ENCODE data around the gene ANKFN1. TPM values are rescaled to one million over a fixed set of nuclear protein-coding genes. Genes with fewer than 3 reads are reported as not detected.

Gene ANKFN1
- total RNA-seq, 2 donors from 2014 or later = 0.52 to 0.58 TPM

- TF ChIP-seq CTCF (IDR thresholded peaks at IDR 0.05) = no peak
- Histone ChIP-seq H3K4me3 (no peak overlapping the region), H3K4me1 (no peaks in the 10 kb centered on the region), H3K9me3 (no peaks in the 10 kb centered on the region), H3K9ac (ENCODE audit: low read depth in 2 of 2, low read length in 2 of 2) (no peak overlapping the region), H3K27me3 (no peaks in the 10 kb centered on the region), H3K36me3 (no peaks in the 10 kb centered on the region), H3K27ac (no peak overlapping the region)
- intact Hi-C loops (cut with DNase I) = no loop called here
- DNase-seq = no peak
Observed at GRCh38 chr17:56141046-56141839, 12.0 kb upstream of the ANKFN1 start.

DNA sequence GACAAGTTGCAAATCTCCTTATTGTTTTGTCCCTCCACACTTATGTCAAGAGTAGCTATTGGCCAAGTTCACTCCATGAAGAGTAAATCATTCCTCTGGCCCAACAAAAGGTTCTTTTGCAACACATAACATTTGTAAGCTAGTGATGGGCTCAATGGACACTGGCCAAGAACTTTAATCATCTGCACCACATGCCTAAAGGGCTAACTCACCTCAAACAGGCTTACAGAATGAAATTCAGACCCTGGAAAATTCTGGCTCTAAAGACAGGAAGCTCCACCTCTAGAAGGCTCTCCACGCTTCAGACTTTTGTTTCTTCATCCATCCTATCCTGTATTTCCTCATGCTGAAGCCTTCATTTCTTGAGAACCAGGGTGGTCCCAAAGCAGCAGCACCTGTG lies 10.9 kb upstream of the ANKFN1 start:
- H3K27me3 ChIP-seq = no peaks in the 10 kb centered on the region
- intact Hi-C loops (cut with DNase I) = no loop called here
- no peaks in the 10 kb centered on the region for H3K36me3 ChIP-seq
- no peak overlapping the region for H3K4me3 ChIP-seq
- DNase-seq = no peak
- no peaks in the 10 kb centered on the region for H3K9me3 ChIP-seq
- H3K9ac ChIP-seq (ENCODE audit: low read depth in 2 of 2, low read length in 2 of 2) = no peak overlapping the region
- no peaks in the 10 kb centered on the region for H3K4me1 ChIP-seq
- H3K27ac ChIP-seq = no peak overlapping the region
- no peak for TF ChIP-seq CTCF (IDR thresholded peaks at IDR 0.05)

DNA sequence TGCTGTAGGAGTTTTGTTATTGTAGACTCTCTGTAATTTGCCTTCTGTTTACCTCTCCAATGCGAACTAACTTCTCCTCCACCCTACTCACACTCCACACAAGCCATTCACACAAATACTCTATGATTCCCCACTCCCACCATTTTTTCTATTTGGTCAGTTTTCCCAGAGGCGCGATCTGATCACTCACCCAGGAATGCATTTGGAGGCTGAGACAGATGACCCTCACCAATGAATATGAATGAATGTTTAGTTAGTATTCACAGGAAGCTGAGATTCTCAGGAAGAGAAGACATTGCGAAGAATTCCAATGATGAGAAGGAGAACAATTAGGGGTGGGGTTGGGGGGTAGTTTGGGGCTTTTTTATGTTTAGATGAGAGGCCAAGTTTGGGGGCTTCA lies 10.5 kb upstream of the ANKFN1 start:
- Histone ChIP-seq H3K27ac (no peak overlapping the region), H3K4me1 (no peaks in the 10 kb centered on the region), H3K4me3 (no peak overlapping the region), H3K9me3 (no peaks in the 10 kb centered on the region), H3K9ac (ENCODE audit: low read depth in 2 of 2, low read length in 2 of 2) (no peak overlapping the region), H3K36me3 (no peaks in the 10 kb centered on the region), H3K27me3 (no peaks in the 10 kb centered on the region)
- DNase-seq = no peak
- intact Hi-C loops (cut with DNase I) = no loop called here
- TF ChIP-seq CTCF (IDR thresholded peaks at IDR 0.05) = no peak

DNA sequence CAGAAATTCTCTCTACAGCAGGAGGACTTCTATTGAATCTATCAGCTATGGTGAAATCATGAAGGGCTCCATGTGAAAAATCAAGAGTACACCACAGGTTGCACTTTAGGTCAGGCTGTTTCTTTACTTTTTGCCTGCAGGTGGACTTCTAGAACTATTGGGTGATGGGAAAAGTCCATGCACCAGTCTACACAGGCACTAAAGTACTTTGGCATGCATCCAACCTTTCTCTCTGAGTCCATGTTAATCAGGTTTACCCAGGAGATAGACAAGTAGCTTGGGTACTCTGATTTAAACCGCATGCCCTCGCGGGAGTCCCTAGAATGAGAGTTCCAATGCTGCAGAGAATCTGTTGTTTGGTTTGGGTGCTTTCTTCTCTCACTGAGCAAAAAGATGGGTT lies 9.1 kb upstream of the ANKFN1 start:
- no peak overlapping the region for H3K4me3 ChIP-seq
- DNase-seq = no peak
- no peaks in the 10 kb centered on the region for H3K9me3 ChIP-seq
- H3K27ac ChIP-seq = no peak overlapping the region
- no peaks in the 10 kb centered on the region for H3K4me1 ChIP-seq
- no peak for TF ChIP-seq CTCF (IDR thresholded peaks at IDR 0.05)
- no peaks in the 10 kb centered on the region for H3K27me3 ChIP-seq
- H3K9ac ChIP-seq (ENCODE audit: low read depth in 2 of 2, low read length in 2 of 2) = no peak overlapping the region
- H3K36me3 ChIP-seq = no peaks in the 10 kb centered on the region
- intact Hi-C loops (cut with DNase I) = no loop called here

GRCh38 chr17:56146534-56146933 lies 6.7 kb upstream of the ANKFN1 start:
- no peak for TF ChIP-seq CTCF (IDR thresholded peaks at IDR 0.05)
- Histone ChIP-seq H3K4me1 (no peaks in the 10 kb centered on the region), H3K36me3 (no peaks in the 10 kb centered on the region), H3K27ac (no peak overlapping the region), H3K9me3 (no peaks in the 10 kb centered on the region), H3K27me3 (no peaks in the 10 kb centered on the region), H3K9ac (ENCODE audit: low read depth in 2 of 2, low read length in 2 of 2) (no peak overlapping the region), H3K4me3 (no peak overlapping the region)
- intact Hi-C loops (cut with DNase I) = no loop called here
- DNase-seq = no peak
